Gastroesophageal sphincter (tissue), 4 donors: ENCODE measurements around the gene TOMM6. TPM values are rescaled to one million over a fixed set of nuclear protein-coding genes. Genes with fewer than 3 reads are reported as not detected.

Source experiments
- ATAC-seq: fragments of 150-250 bp; one replicate; pipeline ENCODE4 v1.9.1; 2016; ENCODE audit warnings: mild to moderate bottlenecking, moderate library complexity
- H3K27ac ChIP-seq, 4 donors: fragments of 200-600 bp; sonication (generic) in 3 of 4; 1 replicate in 3 of 4; 2 replicates in 1 of 4; pipeline ENCODE4 v1.5.1; 2016 to 2019
- H3K27me3 ChIP-seq: fragments of 200-600 bp; sonication (generic); one replicate; pipeline ENCODE4 v1.5.1; 2019
- H3K36me3 ChIP-seq, 2 donors: fragments of 200-600 bp; sonication (generic); one replicate each; pipeline ENCODE4 v1.5.1; 2019; ENCODE audit warnings: control low read depth in 1 of 2
- H3K4me1 ChIP-seq, 3 donors: fragments of 200-600 bp; sonication (generic); 1 replicate in 2 of 3; 2 replicates in 1 of 3; pipeline ENCODE4 v1.5.1; 2016 to 2019; ENCODE audit warnings: control low read depth in 2 of 3
- H3K4me3 ChIP-seq, 2 donors: fragments of 200-600 bp; sonication (generic); one replicate each; pipeline ENCODE4 v1.5.1; 2019; ENCODE audit warnings: mild to moderate bottlenecking in 1 of 2, moderate library complexity in 1 of 2
- H3K9me3 ChIP-seq, 3 donors: fragments of 200-600 bp; sonication (generic); one replicate each; pipeline ENCODE4 v1.5.1; 2017 to 2019; ENCODE audit warnings: control low read depth in 2 of 3
- CTCF ChIP-seq, 4 experiments: fragments of 200-600 bp in 2 of 4; fragments of 450-650 bp in 2 of 4; sonication (generic) in 1 of 4; IDR thresholded peaks; one replicate each; pipeline ENCODE4 v1.5.1; 2017 to 2019; ENCODE audit warnings: antibody characterized with exemption in 4 of 4, mild to moderate bottlenecking in 2 of 4, moderate library complexity in 2 of 4
- EP300 ChIP-seq: sonication (generic); formaldehyde crosslinking; IDR thresholded peaks from one replicate; pipeline ENCODE4 v1.6.1; 2017; ENCODE audit warnings: antibody characterized with exemption, mild to moderate bottlenecking
- POLR2A ChIP-seq, 2 donors: fragments of 450-650 bp; IDR thresholded peaks; one replicate each; pipeline ENCODE4 v1.6.1; 2017; ENCODE audit warnings: antibody characterized with exemption in 2 of 2, mild to moderate bottlenecking in 2 of 2, moderate library complexity in 1 of 2
- POLR2AphosphoS5 ChIP-seq: sonication (generic); formaldehyde crosslinking; IDR thresholded peaks from one replicate; pipeline ENCODE4 v1.6.1; 2017; ENCODE audit warnings: antibody characterized with exemption
- whole genome bisulfite sequencing, 2 donors: methylation state at CpG; one replicate each; pipeline ENCODE4 v1.1.5; 2018; ENCODE audit warnings: low coverage in 1 of 2; 5-methylcytosine and 5-hydroxymethylcytosine counted together
- total RNA-seq, 4 donors: library from RNA; depleted of rRNA; stranded (reverse); fragments of >200 nt; gene quantifications; one replicate each; pipeline ENCODE4 v1.1.0, GENCODE V29; 2016

TOMM6 gene
- total RNA-seq, 4 donors from 2014 or later, result 74.2 to 120 (median 91.3) TPM

- Histone ChIP-seq H3K36me3 (peaks cover 0 to 22% of the 10 kb centered on the region in 2 donors), H3K9me3 (no peaks in the 10 kb centered on the region), H3K27ac (peak overlapping the region in 1 of 4 donors; percentile 96), H3K27me3 (no peaks in the 10 kb centered on the region), H3K4me3 (no peak overlapping the region), H3K4me1 (peaks cover 0 to 69% (median 30%) of the 10 kb centered on the region in 3 donors)
- TF ChIP-seq POLR2A (IDR thresholded peaks at IDR 0.05) (no peak), CTCF (IDR thresholded peaks at IDR 0.05) (no peak), EP300 (no peak), POLR2AphosphoS5 (no peak)
- 60% methylated on average over 1 of the region's 11 CpGs; no CpG with 5 or more reads in 1 of the 2 donors for WGBS, 2 donors
- no peak for ATAC-seq
These were observed 2.2 kb upstream of the TOMM6 start for GRCh38 chr6:41785254-41785653.

- no peak for TF ChIP-seq POLR2AphosphoS5
- no peak for TF ChIP-seq EP300
- no peak for TF ChIP-seq CTCF (IDR thresholded peaks at IDR 0.05)
- TF ChIP-seq POLR2A (IDR thresholded peaks at IDR 0.05), result no peak
- ATAC-seq, result no peak
- peaks cover 0 to 28% of the 10 kb centered on the region in 2 donors for H3K36me3 ChIP-seq
- no peaks in the 10 kb centered on the region for H3K9me3 ChIP-seq
- H3K27ac ChIP-seq, result peak overlapping the region in 3 of 4 donors; percentile 96 to 98 (median 96)
- peak overlapping the region; percentile 83 to 86 for H3K4me3 ChIP-seq
- WGBS, 2 donors, result 11 to 20% methylated on average over 2 to 15 of the region's 29 CpGs
- H3K4me1 ChIP-seq, result peaks cover 0 to 63% (median 30%) of the 10 kb centered on the region in 3 donors
- no peaks in the 10 kb centered on the region for H3K27me3 ChIP-seq
These were observed 1.6 kb upstream of the TOMM6 start for GRCh38 chr6:41785689-41786450.

DNA sequence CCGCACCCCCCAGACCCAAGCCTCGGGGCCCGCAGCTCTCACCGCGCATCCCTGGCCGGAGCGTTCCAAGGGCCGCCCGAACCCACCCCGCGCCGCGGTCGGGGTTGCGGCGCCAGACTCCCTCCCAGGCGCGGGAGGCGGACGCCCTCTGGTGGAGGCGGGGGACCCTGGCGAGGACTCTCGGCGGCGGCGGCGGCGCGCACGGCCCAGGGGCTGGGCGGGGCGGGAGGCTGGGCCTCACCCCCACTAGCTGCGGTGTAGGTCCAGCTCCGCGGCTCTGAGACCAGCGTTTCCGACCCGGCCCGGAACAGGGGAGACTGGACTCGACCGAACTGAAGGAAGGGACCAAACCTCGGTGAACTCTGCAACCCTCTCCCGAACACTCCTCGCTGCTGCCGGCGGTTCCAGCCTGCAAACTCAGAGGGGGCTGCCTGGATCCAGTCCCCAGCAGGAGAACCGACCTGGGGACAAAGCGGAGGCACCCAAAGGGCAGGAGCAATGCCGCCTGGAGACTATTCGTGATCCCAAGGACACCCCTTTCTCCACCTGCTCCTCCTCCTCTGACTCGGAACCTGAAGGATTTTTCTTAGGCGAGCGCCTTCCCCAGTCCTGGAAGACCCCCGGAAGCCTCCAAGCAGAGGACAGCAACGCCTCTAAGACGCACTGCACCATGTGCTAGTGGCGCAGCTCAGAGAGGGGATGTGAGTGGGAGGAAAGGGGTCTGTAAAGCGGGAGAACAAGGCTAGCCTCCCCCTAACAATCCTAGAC lies 859 bp upstream of the TOMM6 start:
- TF ChIP-seq POLR2AphosphoS5 (no peak), POLR2A (IDR thresholded peaks at IDR 0.05) (peak; percentile 29 to 37), CTCF (IDR thresholded peaks at IDR 0.05) (peak; percentile 75 to 96 (median 81)), EP300 (no peak)
- no peaks in the 10 kb centered on the region for H3K27me3 ChIP-seq
- H3K4me1 ChIP-seq, result peaks cover 0 to 55% (median 23%) of the 10 kb centered on the region in 3 donors
- H3K36me3 ChIP-seq, result peaks cover 0 to 36% of the 10 kb centered on the region in 2 donors
- H3K4me3 ChIP-seq, result peak overlapping the region; percentile 83 to 86
- peak overlapping the region; percentile 78 to 98 (median 96) for H3K27ac ChIP-seq
- ATAC-seq, result peak; percentile 90
- 0% methylated on average over 3 of the region's 58 CpGs; no CpG with 5 or more reads in 1 of the 2 donors for WGBS, 2 donors
- H3K9me3 ChIP-seq, result no peaks in the 10 kb centered on the region

DNA sequence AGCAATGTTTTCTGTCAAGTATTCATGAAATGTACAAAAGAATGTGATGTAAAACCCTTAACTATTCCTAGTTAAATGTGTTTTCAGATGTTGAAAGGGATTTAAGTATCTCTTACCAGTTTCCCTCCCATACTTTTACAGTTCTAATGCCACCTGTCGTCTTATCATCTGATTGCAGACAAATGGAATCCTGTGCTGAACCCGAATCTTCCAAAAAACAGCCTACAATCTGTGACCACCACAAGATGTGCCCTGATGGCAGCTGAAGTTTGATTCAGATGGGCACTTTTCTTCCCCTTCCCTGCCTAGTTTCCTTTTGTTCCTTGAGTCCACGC lies 1.9 kb downstream of the TOMM6 start:
- no peak for ATAC-seq
- 80 to 85% methylated on average over 3 of the region's 3 CpGs for WGBS, 2 donors
- no peaks in the 10 kb centered on the region for H3K9me3 ChIP-seq
- H3K4me3 ChIP-seq, result no peak overlapping the region
- H3K4me1 ChIP-seq, result peaks cover 0 to 32% (median 20%) of the 10 kb centered on the region in 3 donors
- H3K36me3 ChIP-seq, result peaks cover 0 to 62% of the 10 kb centered on the region in 2 donors
- no peak for TF ChIP-seq POLR2A (IDR thresholded peaks at IDR 0.05)
- TF ChIP-seq POLR2AphosphoS5, result no peak
- TF ChIP-seq EP300, result no peak
- no peak for TF ChIP-seq CTCF (IDR thresholded peaks at IDR 0.05)
- no peaks in the 10 kb centered on the region for H3K27me3 ChIP-seq
- no peak overlapping the region for H3K27ac ChIP-seq
